Stimulated activated CD4-positive, alpha-beta T cell treated with anti-CD3 and anti-CD28 coated beads, Interleukin-4, amount 100 ng/mL, for 24 hours (primary cell): ENCODE measurements around the gene CNOT1.
"Not testable (repeated sequence)": the region's sequence is repeated elsewhere in the genome, so short reads cannot be mapped to it uniquely, and the experiment has no call there.

Experiments used
- DNase-seq: peaks from one replicate; pipeline ENCODE4 v3.0.0-alpha.2; 2020

CNOT1 gene

DNA sequence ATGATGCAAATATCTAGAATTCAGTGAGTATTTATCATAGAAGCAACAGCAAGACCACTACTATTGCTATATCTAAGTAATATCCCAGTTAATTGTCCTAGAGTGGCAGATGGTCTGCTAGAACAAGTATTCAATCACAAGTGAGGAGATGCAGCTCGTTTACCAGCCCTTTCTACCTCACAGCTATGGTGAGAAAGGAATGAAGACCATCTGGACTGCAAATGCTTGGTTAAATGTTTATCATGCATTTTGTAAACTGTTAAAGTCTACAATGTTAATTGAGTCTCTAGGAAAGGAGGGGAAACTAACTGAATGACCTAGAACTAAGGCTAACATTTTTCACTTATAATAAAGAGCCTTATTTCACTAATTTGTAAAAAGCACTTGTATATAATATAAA is 52.5 kb downstream of the CNOT1 start:
- no peak for DNase-seq

DNA sequence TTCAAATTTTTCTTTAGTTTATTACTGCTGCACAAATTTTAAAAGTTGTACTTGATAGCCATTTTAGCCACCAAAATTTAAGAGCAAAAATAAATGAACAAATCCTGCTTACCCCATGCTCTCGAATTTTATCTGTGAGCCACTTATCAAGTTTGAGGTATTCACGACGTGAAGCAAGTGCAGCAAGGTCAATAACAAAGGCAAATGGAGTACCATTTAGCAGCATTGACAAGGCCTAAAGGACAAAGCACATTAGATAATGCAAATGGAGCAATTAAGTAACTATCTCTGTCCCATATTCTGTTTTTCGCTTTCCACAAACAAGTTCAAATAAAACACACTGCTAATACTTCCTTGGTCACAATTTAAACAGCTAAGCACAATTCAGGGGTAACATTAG is 54.7 kb downstream of the CNOT1 start:
- no peak for DNase-seq

DNA sequence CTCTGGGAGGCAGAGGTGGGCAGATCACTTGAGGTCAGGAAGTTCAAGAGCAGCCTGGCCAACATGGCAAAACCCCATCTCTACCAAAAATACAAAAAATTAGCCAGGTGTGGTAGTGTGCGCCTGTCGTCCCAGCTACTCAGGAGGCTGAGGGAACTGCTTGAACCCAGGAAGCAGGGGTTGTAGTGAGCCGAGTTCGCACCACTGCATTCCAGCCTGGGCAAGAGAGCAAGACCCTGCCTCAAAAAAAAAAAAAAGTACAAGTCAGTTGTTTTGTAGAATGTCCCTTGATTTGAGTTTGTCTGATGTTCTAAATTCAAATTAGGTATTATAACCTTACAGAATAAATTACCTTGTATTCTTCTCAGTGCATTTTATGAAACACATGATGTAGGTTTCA is 63.9 kb downstream of the CNOT1 start:
- not testable (repeated sequence) for DNase-seq

DNA sequence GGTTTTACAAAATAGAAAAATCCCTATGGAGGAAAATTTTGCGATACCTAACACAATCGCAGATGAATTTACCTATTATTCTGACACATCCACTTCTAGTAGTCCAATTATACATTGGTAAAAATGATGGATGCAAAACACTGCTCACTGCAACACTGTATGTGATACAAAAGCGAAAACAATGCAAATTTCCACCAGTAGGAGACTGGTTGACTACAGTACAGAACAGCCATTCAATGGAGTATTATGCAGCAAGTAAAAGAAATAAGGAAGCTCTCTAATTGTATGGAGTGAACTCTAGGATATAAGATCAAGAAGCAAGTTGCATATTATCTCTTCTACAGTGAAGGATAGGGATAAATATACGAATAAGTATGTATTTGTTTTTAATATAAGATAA is 65.9 kb downstream of the CNOT1 start:
- DNase-seq: no peak

DNA sequence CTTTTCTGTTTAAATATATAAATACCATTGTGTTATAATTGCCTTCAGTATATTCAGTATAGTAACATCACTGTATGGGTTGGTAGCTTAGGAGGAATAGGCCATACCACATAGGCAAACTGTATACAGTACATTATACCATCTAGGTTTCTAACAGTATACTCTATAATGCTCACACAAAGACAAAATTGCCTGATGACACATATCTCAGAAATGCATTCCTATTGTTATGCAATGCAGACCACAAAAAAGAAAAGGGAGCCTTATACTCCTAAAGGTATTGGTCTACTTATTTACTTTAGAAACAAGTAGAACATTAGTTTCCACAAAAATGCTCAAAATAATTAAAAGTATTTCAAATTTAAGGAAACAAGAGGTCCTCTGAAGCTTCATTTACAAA is 66.4 kb downstream of the CNOT1 start:
- DNase-seq: no peak

DNA sequence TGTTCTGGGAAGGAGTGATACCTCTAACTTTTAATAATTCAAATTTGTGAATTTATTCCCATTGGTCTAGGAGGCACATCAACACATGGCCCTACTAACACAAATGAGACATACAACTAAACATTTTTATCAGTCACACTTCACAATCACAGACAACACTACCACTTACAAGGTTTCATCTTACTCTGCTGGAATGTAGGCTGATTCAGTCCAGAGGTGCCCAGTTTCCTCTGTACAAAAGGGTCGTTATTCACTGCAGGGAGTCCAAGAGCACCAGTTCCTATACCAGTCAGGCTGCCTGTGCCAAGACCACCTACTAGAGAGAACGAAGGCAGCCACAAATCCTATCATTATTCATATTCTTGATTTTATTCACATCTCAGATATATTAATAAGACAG is 72.9 kb downstream of the CNOT1 start:
- DNase-seq: no peak

DNA sequence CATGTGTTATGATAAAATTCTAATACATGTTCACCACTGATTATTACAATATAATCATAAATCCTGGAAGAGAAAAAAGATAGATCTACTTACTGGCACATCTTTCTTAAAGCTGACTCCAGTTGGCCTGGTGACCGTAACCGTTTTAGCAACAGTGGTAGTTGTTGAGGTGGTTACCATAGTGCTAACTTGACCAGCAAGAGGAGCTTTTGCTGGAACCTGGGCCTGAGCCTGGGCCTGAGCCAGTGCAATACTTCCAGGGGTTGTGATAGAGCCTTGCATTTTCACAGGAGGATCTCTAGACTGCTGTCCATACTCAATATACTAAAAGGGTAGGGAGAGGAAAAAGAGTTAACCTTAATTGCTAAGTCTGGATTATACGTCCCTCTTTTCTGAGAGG is 78.1 kb downstream of the CNOT1 start:
- no peak for DNase-seq

- DNase-seq: no peak
These were observed 81.2 kb downstream of the CNOT1 start for GRCh38 chr16:58548378-58548777.

DNA sequence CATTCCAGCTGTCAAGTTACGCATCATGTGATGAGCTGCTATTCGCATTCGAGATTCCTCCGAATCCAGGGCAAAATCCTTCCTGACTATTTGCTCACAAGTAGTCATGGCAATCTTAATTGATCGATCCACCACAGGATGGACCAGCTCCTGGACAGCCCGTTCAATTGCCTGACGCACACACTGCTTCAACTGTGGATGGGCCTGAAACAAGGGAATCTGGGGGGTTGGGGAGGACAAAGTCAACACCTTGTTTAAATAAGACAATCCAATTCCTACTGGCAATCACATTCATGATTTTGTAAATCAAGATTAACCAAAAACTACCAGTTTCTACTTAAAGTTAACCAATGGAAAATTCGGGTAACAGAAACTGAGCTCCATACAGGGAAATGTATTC is 85.9 kb downstream of the CNOT1 start:
- DNase-seq: no peak

- no peak for DNase-seq
These were observed 87.3 kb downstream of the CNOT1 start for GRCh38 chr16:58542291-58542690.

DNA sequence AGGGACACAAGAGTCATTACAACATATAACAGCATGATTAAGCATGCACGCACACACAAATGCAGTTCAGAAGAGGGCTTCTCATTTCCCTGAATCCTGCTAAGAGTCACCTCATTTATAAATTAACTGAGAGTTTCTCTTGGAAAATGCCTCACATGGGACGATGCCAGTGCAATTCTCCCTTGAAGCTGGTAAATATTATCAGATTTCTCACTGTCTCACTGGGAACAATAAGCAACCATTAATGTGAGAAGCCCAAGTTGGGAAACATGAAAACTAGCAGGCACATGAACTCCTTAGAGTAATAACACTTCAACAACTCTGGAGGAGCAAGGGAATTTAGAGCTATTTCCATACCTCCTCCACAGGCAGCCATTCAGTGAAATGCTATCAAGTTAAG is 87.9 kb downstream of the CNOT1 start:
- no peak for DNase-seq

DNA sequence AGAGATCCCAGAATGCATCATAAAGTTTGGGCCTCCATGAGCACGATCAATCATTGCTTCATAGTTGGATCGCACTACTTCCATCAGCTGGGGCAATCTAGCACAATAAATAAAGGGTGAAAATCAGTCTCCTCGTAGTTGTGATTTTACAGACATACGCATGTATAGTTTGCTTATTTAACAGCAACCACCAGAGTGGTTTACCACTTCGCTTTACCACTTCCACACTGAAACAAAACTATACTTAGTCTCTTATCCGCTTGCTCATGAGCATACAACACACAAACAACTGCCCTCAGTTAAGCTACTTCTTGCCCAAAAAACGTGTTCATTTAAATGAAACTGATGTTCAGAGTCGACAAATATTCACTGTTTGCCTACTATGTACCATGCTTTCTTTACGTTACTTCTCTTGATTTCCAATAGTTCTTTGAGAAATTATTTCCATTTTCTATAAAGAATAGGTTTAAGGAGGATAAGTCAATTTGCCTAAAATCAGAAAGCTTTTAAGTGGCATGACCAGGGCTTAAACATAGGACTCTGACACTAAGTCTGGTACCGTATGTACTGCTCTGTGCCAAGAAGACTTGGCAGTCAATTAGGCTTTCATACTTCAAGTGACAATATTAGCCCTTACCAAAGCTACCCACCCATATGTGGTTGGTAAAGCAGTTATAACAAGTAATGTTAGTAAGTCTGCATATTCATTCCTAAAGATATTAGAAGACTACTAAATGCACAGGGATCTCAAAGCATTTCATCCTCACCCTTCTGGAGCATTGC is 92.3 kb downstream of the CNOT1 start:
- no peak for DNase-seq

DNA sequence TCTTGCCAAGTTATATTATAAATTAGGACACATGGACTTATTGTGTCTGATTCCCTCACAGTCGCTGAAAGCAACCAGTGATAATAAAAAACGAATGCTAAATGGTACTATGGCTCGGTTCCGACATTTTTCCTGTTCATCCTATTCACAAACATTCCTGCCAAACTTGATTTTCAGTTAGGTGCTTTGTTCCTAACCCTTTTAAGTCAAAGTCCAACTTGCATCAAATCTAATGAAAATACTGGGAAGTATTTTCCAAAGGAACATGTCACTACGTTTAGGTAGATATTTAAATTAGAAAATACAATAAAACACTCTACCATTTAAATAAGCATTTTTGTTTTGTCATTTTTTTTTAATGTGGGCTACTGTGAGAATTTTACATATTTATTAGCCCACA is 93.3 kb downstream of the CNOT1 start:
- no peak for DNase-seq

DNA sequence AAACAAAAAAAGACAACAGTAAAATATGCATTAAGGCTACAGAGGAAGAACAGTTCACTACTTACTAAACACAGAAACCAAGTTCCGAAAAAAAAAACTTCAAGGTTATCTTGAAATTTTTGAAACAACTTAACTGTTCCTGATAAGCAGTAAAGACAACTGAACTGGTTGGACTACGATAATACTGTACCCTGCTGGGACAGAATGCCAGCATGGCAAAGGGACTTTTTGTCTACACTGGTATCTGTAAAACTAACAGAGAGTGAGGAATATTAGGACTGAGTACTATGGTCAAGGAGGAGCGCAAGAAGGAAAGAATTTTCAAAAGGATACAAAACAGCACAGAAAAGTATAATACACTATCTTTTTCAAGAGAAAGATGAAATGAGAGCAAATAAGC is 94.5 kb downstream of the CNOT1 start:
- DNase-seq: no peak

GRCh38 chr16:58533751-58534470 is 95.7 kb downstream of the CNOT1 start:
- DNase-seq: no peak

- DNase-seq: no peak
These were observed 97.2 kb downstream of the CNOT1 start for GRCh38 chr16:58532414-58532813.

- DNase-seq: no peak
These were observed 99.4 kb downstream of the CNOT1 start for GRCh38 chr16:58530179-58530578.

DNA sequence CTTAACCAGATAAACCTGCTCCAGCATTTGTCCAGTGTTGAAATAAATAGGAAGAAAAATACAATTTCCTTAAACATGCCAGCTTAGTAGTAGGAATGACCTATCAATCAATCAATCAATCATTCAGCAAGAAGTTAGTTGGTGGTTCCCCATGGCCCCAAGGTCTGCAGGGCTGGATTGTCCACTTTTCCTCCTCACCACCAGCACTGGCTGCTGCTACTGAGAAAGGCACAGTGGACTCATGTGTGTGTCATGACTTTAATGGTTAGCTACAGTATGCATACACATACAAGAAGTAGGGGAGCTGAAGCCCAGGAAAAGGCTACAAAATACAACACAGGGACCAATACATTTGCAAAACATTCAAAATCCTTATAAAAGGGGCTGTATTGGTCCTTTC is 109.9 kb downstream of the CNOT1 start:
- no peak for DNase-seq

GRCh38 chr16:58518980-58519368 is 110.7 kb downstream of the CNOT1 start:
- DNase-seq: no peak

- DNase-seq: no peak
These were observed 111.3 kb downstream of the CNOT1 start for GRCh38 chr16:58518083-58518979.

GRCh38 chr16:58516768-58517107 is 112.9 kb downstream of the CNOT1 start:
- no peak for DNase-seq

GRCh38 chr16:58515871-58516767 is 113.5 kb downstream of the CNOT1 start:
- DNase-seq: peak; percentile 33
